ENCODE results near the gene RNF115. TPM values are rescaled to one million over a fixed set of nuclear protein-coding genes. Genes with fewer than 3 reads are reported as not detected.
"Not testable (repeated sequence)": the region's sequence is repeated elsewhere in the genome, so short reads cannot be mapped to it uniquely, and the experiment has no call there.

Gene RNF115
- polyA plus RNA-seq, 1 donor, result 18.0 TPM

DNA sequence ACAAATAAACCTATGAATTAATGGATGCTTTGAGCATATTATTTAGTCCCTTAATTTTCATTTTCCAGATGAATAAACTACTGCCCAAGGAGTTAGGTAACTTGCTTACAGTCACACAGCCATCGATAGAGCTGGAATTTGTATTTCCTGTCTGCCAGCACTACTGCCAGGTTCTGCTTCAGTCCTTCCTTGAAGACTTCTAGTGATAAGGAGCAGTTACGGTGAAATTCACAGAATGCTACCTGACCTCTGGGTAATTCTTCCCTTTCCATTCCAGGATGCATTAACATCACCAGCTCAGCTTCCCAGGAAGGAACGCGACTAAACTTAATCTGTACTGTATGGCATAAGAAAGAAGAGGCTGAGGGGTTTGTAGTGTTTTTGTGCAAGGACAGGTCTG, 93.4 kb downstream of the RNF115 start:
- DNase-seq (ENCODE audit: low read depth), result no peak

DNA sequence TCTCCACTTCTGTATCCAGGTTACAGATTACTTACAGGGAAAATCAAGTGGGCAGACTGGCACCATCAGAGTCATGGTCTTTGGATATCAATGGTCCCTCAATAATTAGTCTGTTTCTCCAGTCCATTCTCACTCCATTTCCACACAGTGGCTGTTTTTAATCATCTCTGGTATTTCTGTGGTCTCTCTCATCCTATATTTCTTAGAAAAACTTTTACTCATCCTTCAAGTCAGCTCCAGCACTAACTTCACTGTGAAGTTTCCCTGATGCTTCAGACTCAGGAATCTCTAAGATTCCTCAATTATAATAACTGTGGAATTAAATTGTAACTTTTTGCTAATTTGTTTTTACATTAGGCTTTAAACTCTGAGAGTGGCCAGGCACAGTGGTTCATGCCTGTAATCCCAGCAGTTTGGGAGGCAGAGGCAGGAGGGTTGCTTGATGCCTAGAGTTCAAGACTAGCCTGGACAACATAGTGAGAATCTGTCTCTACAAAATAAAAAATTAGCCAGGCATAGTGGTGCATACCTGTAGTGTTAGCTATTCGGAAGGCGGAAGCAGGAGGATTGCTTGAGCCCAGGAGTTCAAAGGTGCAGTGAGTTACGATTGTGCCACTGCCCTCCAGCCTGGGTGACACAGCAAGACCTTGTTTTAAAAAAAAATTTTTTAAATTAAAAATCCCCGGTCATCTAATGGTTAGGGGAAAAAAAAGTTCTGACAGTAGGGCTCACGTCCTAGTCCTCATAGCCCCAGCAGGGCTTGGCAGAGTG, 94.0 kb downstream of the RNF115 start:
- DNase-seq (ENCODE audit: low read depth), result no peak

DNA sequence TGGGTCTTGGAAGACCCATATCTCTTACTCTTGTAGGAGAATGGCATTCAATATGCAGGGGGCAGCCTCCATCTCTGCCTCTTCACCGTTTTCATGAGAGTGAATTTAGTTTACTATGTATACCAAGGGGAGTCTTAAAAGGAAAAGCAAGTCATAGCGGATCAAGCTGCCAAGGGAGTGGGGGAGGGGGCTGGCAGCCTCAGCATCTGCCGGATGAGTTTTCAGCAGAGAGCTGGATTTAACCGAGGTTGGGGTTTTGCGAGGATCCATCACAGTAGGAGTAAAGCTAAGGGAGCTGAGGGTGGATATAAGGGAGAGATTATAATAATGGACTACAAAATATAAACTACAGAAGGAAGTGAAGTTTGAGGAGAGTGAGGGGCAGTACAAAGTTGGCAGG, 94.7 kb downstream of the RNF115 start:
- DNase-seq (ENCODE audit: low read depth), result no peak

DNA sequence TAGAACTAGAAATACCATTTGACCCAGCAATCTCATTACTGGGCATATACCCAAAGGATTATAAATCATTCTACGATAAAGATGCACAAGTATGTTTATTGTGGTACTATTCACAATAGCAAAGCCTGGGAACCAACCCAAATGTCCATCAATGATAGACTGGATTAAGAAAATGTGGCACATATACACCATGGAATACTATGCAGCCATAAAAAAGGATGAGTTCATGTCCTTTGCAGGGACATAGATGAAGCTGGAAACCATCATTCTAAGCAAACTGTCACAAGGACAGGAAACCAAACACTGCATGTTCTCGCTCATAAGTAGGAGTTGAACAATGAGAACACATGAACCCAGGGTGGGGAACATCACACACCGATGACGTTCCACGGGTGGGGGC, 97.7 kb downstream of the RNF115 start:
- not testable (repeated sequence) for DNase-seq (ENCODE audit: low read depth)

DNA sequence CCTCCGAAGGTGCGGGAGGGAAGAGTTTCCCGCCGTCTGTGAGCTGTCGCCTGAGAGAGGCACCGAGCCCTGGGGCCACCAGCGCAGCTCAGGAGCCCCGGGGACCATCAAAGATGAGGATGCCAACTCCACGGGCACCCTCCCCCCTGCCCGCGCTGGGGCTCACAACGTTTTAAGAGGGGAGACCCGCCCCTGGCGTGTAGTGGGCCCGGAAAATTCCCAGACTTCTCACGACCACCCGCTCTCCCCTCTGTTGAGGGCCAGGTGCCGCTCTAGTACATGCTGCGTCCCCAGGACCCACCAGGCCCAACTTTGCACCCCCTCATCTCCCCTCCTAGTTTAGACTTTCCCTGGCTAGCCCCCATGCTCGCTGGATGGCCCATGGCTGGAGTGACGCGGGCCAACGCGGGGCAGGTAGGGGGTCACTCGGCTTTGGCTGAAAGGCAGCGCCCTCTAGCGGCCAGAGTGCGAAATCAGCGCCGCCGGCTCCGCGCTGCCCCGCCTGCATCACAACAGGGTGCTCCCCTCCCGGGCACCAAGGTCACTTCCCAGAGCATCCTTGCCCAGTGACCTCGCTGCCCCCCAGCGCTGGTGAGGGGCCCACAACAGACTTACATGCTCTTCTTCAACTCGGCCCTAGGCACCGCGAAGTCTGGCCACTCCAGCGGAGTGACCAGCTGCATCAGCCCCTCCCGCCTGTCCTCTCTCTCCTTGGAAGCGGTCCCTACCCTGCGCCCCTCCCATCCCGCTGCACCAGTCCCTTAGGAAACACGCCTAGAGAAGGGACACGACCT, 102.8 kb downstream of the RNF115 start:
- no peak for DNase-seq (ENCODE audit: low read depth)

DNA sequence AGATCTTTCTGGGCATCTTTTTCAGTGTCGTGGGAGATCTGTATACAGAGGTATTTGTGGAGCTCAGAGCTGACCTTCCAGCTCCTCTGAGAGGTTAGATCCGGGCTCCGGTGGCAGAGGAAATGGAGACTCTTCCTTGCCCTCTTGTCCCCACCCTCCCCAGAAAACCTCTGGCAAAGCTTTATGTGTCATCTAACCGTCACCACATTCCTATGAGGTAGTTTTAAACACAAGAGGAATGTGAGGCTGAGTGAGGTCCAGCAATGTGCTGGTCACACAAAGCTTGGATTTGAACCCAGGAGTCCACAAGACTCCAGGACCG, 103.4 kb downstream of the RNF115 start:
- no peak for DNase-seq (ENCODE audit: low read depth)

DNA sequence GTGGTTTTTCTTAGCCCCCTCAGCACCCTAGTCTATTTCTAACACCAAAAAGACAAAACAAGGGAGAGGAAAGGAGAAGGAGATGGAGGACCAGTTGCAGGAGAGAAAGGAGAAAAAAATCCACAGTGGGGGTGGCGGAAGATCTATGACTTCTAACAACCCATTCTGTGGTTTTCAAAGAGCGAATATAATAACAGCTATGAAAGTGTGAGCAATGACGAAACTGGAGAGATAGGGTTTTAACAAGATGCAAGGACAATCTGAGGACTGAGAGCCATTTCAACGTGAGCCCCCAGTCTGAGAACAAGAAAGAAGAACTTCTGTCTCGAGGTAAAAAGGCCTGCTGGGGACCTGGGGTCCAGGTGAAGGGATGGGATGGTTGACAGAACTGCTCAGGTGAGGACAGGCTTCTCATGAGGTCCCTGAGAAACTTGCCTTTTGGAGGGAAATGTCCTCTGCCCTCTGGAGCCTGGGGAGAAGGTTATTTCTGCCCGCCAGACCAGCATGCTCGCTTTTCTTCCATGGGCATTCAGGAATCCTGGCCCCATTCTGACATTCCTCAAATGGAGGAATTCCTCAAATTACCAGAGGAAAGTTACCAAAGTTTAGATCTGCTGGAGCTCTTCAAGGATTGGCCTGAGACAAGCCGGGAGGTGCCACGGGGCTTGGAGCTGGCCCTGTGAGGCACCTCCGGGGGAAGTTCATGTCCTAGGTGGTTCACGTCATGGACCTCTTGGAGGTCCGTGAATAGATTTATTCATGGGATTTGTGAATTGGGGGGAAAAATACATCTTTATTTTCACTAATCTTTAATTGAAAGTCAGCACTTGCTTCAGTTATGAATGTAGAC, 104.4 kb downstream of the RNF115 start, which contains the start of gene CD160:
CD160 (plus strand) TSS at position 270 of the 850 bp plus-strand sequence. CDS start 8,829 bp downstream, outside the sequence.
- no peak for DNase-seq (ENCODE audit: low read depth)

DNA sequence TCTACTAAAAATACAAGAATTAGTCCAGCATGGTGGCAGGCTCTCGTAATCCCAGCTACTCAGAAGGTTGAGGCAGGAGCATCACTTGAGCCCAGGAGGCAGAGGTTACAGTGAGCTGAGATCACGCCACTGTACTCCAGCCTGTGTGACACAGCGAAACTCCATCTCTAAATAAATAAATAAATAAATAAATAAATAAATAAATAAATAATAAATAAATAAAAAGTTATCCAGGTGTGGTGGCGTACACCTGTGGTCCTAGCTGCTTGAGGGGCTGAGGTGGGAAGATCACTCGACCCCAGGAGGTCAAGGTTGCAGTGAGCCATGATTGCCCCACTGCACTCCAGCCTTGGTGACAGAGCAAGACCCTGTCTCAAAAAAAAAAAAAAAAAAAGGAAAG, 105.4 kb downstream of the RNF115 start:
- not testable (repeated sequence) for DNase-seq (ENCODE audit: low read depth)

DNA sequence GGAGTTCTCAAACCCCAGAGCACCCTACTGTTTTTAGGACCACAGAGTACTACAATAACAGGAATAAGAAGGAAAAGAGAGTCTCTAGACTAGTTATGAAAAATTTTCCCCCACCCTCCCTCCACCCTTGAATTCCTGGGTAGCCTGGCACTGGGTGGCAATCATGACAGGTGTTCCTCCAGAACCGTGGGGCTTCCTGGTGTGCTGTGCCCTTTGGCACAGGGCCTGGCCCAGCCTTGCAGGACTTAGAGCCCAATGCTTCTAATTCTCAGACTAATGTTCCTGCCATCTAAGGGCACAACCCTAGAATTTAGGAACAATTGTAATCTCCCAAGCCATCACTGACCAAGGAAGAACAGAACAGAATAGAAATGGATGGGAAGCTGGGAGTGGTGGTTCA, 106.1 kb downstream of the RNF115 start:
- DNase-seq (ENCODE audit: low read depth), result no peak

DNA sequence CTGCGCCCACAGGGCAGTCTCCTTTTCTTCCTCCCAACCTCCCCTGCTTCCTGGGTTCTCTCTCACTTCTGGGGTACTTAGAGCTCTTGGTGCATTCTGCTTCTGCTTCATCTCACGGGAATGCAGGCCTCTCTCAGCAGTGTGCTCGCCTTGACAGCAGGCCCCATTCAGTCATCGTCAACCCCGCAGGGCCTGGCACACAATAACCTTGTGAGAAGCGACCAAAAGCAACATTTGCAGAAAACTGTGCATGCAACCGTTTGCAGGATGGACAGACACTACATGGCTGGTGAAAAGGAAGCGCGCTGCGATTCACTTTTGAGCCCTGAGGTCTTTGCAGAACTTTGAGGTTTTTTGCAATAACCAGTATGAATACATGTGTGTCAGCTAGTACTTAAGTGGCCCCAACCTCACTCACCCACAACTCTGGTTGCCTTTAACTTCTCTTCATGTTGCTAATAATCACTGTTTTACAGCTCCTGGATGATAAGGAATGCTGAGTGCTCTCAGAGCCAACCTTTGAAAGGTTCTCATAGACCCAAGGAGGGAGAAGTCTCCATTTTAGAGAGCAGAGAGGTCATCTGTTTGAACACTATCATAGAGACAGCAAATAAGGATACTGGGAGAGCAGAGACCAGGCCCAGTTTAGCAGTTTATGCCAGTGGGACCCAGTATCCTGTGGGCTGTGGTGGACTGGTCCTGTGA, 107.1 kb downstream of the RNF115 start:
- DNase-seq (ENCODE audit: low read depth), result no peak

DNA sequence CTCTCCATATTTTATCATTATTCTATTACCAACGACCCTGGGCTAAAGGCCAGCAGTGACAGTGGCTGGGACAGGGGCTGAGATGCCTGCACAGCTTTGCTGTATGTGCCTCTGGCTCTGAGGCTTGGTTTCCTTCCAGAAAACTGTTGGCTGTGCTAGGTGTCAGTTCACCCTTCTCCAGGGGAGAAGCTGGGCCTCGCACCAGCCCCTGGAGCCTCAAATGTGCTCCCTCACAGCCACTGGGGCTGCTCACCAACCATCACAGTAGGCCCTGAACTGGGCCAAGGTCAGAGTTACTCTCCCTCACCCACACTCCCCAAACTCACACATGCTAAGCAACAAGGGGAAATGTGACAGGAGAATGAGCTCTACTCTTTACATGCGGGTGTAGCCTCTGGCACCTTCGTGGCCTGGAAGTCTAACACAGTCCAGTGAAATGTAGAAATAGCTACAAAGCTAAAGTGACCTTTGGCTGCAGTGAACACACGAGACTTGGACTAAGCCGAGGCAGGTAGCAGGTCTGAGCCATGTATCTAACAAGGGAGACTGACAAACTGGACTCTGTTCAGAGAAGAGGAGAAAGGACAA, 109.3 kb downstream of the RNF115 start:
- DNase-seq (ENCODE audit: low read depth), result no peak

DNA sequence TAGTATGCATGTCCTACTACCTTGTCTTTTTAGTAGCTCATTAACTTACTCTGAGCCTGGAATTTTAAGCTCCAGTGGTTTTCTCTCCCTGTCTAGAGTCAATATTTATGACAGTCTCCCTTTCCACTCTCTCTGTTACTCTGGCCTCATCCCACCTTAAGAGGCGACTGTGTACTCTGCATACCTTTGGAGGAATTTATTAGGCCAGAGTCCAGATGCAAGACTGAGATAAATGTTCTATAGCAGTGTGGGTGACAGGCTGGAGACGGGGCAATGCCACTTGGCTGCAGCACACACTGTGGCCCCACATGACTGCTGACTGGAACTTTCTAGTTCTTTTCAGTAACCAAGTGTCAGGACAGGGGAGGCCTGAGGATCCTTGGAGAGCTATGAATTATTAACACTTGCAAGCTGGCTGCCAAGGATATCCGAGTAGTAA, 112.7 kb downstream of the RNF115 start:
- DNase-seq (ENCODE audit: low read depth), result no peak

DNA sequence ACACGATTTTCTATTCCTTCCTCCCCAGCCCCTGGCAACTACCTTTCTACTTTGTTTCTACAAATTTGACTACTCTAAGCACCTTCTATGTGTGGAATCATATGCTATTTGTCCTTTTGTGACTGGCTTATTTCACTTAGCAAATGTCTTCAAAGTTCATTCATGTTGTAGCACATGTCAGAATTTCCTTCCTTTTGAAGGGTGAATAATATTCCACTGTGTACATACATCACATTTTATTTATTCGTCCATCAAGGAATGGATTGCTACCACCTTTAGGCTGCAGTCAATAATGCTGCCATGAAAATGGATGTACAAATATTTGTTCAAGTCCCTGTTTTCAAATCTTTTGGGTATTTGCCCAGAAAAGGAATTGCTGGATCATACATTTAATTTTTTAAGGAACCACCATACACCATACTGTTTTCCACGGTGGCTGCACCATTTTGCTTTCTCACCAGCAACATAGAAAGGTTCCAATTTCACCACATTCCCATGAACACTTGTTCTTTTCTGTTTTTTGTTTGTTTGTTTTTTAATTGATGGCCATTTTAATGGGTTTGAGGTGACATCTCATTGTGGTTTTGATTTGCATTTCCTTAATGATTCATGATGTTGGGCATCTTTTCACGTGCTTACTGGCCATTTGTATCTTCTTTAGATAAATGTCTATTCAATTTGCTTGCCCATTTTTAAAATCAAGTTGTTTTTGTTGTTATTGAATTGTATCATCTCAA, 113.4 kb downstream of the RNF115 start:
- no peak for DNase-seq (ENCODE audit: low read depth)

DNA sequence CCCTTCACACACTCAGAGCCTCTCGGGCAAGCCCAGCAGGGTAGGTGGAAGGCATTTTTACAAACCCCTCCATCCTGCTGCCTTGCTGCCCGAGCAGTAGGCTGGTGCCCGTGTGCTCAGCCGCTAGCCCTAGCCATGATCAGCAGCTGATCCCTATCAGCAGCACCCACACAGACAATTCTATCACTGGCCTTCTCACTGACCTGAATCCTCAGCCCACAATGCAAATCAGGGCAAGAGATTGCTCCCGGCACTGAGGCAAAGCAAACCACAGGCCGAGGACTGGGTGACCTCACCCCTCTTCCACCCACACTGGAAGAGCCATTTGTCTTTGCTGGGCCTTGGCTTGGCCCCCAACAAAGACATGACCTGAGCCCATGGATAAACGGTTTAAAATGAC, 115.8 kb downstream of the RNF115 start:
- DNase-seq (ENCODE audit: low read depth), result no peak

DNA sequence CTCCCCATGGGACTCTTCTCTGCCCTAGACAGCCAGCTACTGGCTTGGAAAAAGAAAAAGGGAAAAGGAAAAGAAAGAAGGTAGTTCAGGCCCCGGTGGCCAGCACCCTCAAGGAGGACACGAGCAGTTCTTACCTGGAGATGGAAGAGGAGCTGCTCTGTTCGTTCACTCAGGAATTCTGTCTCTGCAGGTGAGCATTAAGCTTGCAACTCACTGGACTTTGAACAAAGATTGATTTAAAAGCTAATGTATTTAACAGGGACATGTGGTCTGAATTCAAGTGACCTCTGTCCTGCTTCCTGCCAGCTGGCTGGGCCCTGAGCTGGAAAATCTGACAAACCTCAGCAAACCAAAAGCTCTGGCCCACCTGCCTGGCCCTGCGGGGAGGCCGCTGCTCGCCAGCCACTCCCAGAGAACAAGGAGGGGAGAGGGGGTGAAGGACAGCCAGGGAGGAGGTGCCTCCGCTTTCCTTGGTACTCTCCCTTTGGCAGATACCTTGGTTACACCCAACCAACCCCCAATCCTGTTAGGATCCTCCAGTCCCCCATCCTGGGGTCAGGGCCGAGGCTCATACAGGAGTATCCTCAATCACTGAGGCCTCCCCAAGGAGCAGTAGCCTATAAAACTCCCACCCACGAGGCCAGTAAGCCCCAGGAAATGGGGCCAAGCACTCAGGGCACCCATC, 116.6 kb downstream of the RNF115 start, which contains the start of gene PDZK1:
PDZK1 (minus strand) TSS at position 186 of the 685 bp plus-strand sequence. CDS start 19,347 bp downstream, outside the sequence.
- no peak for DNase-seq (ENCODE audit: low read depth)

DNA sequence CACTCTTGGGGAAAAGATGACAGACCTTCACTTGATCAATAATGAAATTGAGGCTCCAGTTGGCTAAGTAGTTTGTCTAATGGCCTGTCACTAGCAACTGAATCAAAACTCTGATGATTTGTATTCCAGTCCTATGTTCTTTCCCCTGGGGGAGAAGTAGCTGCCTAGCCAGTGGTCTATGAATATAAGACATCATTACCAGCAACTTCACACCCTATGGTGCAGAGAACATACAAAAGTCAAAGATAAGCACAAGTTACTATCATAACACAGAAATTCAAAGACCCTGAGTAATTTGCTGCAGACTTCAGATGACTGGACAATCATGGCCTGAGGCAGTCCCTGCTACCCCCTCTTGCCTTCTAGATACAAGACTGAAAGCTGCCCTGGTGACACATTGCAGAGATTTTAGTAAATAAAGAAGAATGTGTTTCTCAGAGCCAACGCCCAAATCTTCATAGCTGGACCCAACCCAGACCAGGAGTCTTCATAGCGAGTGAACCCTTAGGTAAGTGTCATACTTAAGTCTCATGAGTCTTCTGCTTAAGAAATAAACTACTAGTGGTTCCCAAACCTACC, 117.7 kb downstream of the RNF115 start:
- no peak for DNase-seq (ENCODE audit: low read depth)

DNA sequence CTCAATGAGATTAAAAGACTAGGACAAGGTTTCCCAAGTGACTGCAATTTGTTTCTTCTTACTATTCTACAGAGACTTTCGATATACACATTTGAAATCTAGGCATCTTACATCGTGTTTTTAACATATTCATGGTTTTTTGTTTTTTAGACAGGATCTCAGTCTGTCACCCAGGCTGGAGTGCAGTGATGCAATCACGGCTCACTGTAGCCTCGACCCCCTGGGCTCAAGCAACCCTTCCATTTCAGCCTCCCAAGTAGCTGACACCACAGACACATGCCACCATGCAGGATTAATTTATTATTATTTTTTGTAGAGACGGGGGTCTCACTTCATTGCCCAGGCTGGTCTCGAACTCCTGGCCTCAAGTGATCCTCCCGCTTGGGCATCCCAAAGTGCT, 118.3 kb downstream of the RNF115 start:
- DNase-seq (ENCODE audit: low read depth), result no peak

DNA sequence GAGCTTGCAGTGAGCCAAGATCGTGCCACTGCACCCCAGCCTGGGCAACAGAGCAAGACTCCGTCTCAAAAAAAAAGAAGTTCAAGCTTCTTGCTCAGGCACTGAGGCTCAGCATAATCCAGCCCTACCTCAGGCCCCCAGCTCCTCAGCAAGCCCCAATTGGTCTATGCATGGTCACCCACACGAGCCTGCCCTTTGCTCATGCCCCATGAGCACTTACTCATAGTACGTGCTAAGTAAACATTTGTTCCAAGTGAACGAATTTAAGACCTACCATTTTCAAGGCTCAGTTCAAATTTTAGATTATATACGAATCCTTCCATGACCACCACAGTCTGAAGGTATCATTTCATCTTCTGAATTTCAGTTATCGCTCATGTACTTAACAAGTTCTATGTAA, 121.1 kb downstream of the RNF115 start:
- DNase-seq (ENCODE audit: low read depth), result no peak

DNA sequence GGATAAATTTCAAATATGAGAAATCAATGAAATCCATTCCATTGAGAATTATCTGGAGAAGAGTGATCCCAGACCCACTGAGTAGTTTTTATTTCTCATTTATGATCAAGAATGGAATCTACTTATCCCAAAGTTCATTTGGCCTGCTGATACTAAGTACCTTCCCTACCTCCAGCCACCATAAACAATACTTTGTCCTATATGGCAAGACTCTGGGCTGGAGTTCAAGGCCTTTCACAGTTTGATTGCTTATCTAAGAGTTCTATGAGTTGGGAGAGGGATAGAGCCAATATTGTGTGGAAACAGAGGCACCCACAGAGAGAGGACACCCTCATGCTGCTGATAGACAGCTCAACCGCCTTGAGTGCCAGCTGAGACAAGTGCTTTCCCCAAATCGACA, 121.8 kb downstream of the RNF115 start:
- no peak for DNase-seq (ENCODE audit: low read depth)
